Gastroesophageal sphincter (tissue), 3 donors: ENCODE measurements around the gene ING1.

Source experiments
- CTCF ChIP-seq, 4 experiments: fragments of 200-600 bp in 2 of 4; fragments of 450-650 bp in 2 of 4; sonication (generic) in 1 of 4; IDR thresholded peaks; one replicate each; pipeline ENCODE4 v1.5.1; 2017 to 2019; ENCODE audit warnings: antibody characterized with exemption in 4 of 4, mild to moderate bottlenecking in 2 of 4, moderate library complexity in 2 of 4
- POLR2AphosphoS5 ChIP-seq: sonication (generic); formaldehyde crosslinking; IDR thresholded peaks from one replicate; pipeline ENCODE4 v1.6.1; 2017; ENCODE audit warnings: antibody characterized with exemption

GRCh38 chr13:110731072-110731471 lies 17.6 kb downstream of the ING1 start:
- TF ChIP-seq POLR2AphosphoS5, result no peak
- no peak for TF ChIP-seq CTCF (IDR thresholded peaks at IDR 0.05)
